Prostate gland (tissue), 2 donors: ENCODE measurements around the gene VSIG10L. TPM values are rescaled to one million over a fixed set of nuclear protein-coding genes. Genes with fewer than 3 reads are reported as not detected.

Experiments
- DNase-seq: peaks from one replicate; pipeline ENCODE4 v3.0.0-alpha.2; 2019; ENCODE audit warnings: low spot score
- H3K27ac ChIP-seq, 2 donors: fragments of 200-600 bp; sonication (generic); 2 replicates each; pipeline ENCODE4 v1.5.1; 2017 to 2019
- H3K27me3 ChIP-seq: fragments of 200-600 bp; sonication (generic); replicated peaks from 2 replicates; pipeline ENCODE4 v1.5.1; 2019; ENCODE audit not compliant: insufficient read depth
- H3K36me3 ChIP-seq, 2 donors: fragments of 200-600 bp; sonication (generic); 1 replicate in 1 of 2; 2 replicates in 1 of 2; pipeline versions ENCODE4 v1.5.1 to v1.8.1; 2017 to 2019
- H3K4me1 ChIP-seq: fragments of 200-600 bp; sonication (generic); replicated peaks from 2 replicates; pipeline ENCODE4 v1.5.1; 2019
- H3K4me3 ChIP-seq, 2 donors: fragments of 200-600 bp; sonication (generic); 2 replicates each; pipeline ENCODE4 v1.5.1; 2017 to 2019
- H3K9me3 ChIP-seq: fragments of 200-600 bp; sonication (generic); 2 replicates; pipeline ENCODE4 v1.5.1; 2017
- CTCF ChIP-seq, 4 experiments: fragments of 200-600 bp in 2 of 4; fragments of 450-650 bp in 2 of 4; sonication (generic) in 2 of 4; IDR thresholded peaks; 1 replicate in 3 of 4; 2 replicates in 1 of 4; pipeline ENCODE4 v1.5.1; 2016 to 2019; ENCODE audit warnings: antibody characterized with exemption in 4 of 4, mild to moderate bottlenecking in 2 of 4, moderate library complexity in 2 of 4
- POLR2A ChIP-seq: fragments of 450-650 bp; IDR thresholded peaks from one replicate; pipeline ENCODE4 v1.6.1; 2016; ENCODE audit warnings: antibody characterized with exemption, mild to moderate bottlenecking
- POLR2AphosphoS5 ChIP-seq: sonication (generic); formaldehyde crosslinking; IDR thresholded peaks from one replicate; pipeline ENCODE4 v1.6.1; 2017; ENCODE audit warnings: antibody characterized with exemption
- WGBS: methylation state at CpG from one replicate; pipeline ENCODE4 v1.1.5; 2018; 5-methylcytosine and 5-hydroxymethylcytosine counted together
- intact Hi-C: fragments of 100-400 bp; cut with DNase I; formaldehyde crosslinking; loops from one replicate; pipeline ENCODE4 v1.14.2; 2022
- total RNA-seq, 2 donors: library from RNA; depleted of rRNA; stranded (reverse); fragments of >200 nt; gene quantifications; one replicate each; pipeline ENCODE4 v1.1.0, GENCODE V29; 2016

Gene VSIG10L
- total RNA-seq, 2 donors from 2014 or later: 2.3 to 9.9 TPM

DNA sequence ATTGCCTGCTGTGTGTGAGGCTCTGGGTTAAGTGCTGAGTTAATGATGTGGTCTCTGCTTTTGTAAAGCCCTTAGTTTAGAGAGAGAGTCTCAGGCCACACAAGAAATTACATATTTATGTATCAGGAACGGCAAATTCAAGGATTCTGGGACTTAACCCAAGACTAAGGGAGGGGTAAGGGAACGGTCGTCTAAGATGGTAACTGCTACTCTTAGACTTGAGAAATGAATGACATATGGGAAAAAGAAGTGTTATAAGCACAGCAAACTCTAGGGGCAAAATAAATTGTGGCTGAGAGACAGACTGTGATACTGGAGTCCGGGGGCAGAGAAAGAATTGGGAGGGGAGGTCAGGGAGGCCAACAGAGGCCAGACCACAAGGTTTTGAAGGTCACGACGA is 10.2 kb downstream of the VSIG10L start:
- Histone ChIP-seq H3K36me3 (no peaks in the 10 kb centered on the region), H3K27me3 (peaks cover 11% of the 10 kb centered on the region), H3K27ac (no peak overlapping the region), H3K4me1 (no peaks in the 10 kb centered on the region), H3K4me3 (no peak overlapping the region), H3K9me3 (no peaks in the 10 kb centered on the region)
- DNase-seq: no peak
- TF ChIP-seq CTCF (IDR thresholded peaks at IDR 0.05): no peak
- TF ChIP-seq POLR2A: no peak
- TF ChIP-seq POLR2AphosphoS5: no peak
- intact Hi-C loops: no loop called here
- WGBS: 94% methylated on average over 6 of the region's 6 CpGs

DNA sequence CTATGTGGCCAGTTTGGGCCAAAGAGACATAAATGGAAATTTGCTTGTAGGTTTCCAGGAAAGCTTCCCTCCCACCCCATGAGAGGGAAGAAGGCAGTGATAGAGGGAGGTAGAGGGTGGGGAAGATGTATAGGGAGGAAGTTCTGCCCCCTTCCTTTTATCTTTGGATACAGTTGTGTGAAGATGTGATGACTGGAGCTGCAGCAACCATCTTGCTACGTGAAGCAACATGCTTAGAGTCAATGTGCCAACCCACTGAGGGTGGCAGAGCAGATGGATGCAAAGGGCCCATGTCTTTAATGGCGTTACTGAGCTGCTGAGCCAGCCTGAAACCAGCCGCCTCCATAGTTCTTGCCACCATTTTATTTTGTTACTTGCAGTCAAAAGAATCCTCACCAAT is 10.7 kb downstream of the VSIG10L start:
- WGBS: 79% methylated on average over 3 of the region's 3 CpGs
- no peak for TF ChIP-seq CTCF (IDR thresholded peaks at IDR 0.05)
- TF ChIP-seq POLR2AphosphoS5: no peak
- no peak for TF ChIP-seq POLR2A
- H3K4me3 ChIP-seq: no peak overlapping the region
- H3K9me3 ChIP-seq: no peaks in the 10 kb centered on the region
- intact Hi-C loops: no loop called here
- no peak overlapping the region for H3K27ac ChIP-seq
- H3K27me3 ChIP-seq: peaks cover 14% of the 10 kb centered on the region
- H3K4me1 ChIP-seq: no peaks in the 10 kb centered on the region
- no peaks in the 10 kb centered on the region for H3K36me3 ChIP-seq
- no peak for DNase-seq

- WGBS: 98% methylated on average over 4 of the region's 4 CpGs
- DNase-seq: no peak
- Histone ChIP-seq H3K36me3 (no peaks in the 10 kb centered on the region), H3K27me3 (peaks cover 14% of the 10 kb centered on the region), H3K27ac (no peak overlapping the region), H3K4me3 (no peak overlapping the region), H3K9me3 (no peaks in the 10 kb centered on the region), H3K4me1 (no peaks in the 10 kb centered on the region)
- intact Hi-C loops: no loop called here
- TF ChIP-seq POLR2A (no peak), POLR2AphosphoS5 (no peak), CTCF (IDR thresholded peaks at IDR 0.05) (no peak)
Observed at GRCh38 chr19:51330366-51330765, 11.6 kb downstream of the VSIG10L start.

GRCh38 chr19:51329411-51329810 is 12.5 kb downstream of the VSIG10L start:
- WGBS: 92% methylated on average over 5 of the region's 5 CpGs
- Histone ChIP-seq H3K27me3 (peaks cover 14% of the 10 kb centered on the region), H3K9me3 (no peaks in the 10 kb centered on the region), H3K36me3 (no peaks in the 10 kb centered on the region), H3K4me3 (no peak overlapping the region), H3K4me1 (no peaks in the 10 kb centered on the region), H3K27ac (no peak overlapping the region)
- no peak for DNase-seq
- TF ChIP-seq POLR2A (no peak), POLR2AphosphoS5 (no peak), CTCF (IDR thresholded peaks at IDR 0.05) (no peak)
- intact Hi-C loops: no loop called here

GRCh38 chr19:51327066-51328001 is 14.6 kb downstream of the VSIG10L start:
- no peak overlapping the region for H3K4me3 ChIP-seq
- no peaks in the 10 kb centered on the region for H3K36me3 ChIP-seq
- peaks cover 17% of the 10 kb centered on the region for H3K27me3 ChIP-seq
- H3K9me3 ChIP-seq: no peaks in the 10 kb centered on the region
- no peak for DNase-seq
- no peak overlapping the region for H3K27ac ChIP-seq
- TF ChIP-seq POLR2A (no peak), POLR2AphosphoS5 (no peak), CTCF (IDR thresholded peaks at IDR 0.05) (no peak)
- WGBS: 6% methylated on average over 72 of the region's 75 CpGs
- intact Hi-C loops: no loop called here
- H3K4me1 ChIP-seq: no peaks in the 10 kb centered on the region
